ENCODE results near the gene ZNF346. TPM values are rescaled to one million over a fixed set of nuclear protein-coding genes. Genes with fewer than 3 reads are reported as not detected.
A peak's percentile ranks its signal among the peaks of the same experiment; 100 is the strongest.

Gene ZNF346
- total RNA-seq, 1 donor: 20.3 TPM

- H3K4me3 ChIP-seq (ENCODE audit: low read depth, low read length): no peak overlapping the region
- TF ChIP-seq CTCF (IDR thresholded peaks at IDR 0.05; ENCODE audit: insufficient read depth, low read depth, low read length): no peak
- no peak for DNase-seq (ENCODE audit: low read depth)
These were observed 57.8 kb downstream of the ZNF346 start for GRCh38 chr5:177080265-177080664.

- DNase-seq (ENCODE audit: low read depth): no peak
- no peak for TF ChIP-seq CTCF (IDR thresholded peaks at IDR 0.05; ENCODE audit: insufficient read depth, low read depth, low read length)
- H3K4me3 ChIP-seq (ENCODE audit: low read depth, low read length): no peak overlapping the region
These were observed 59.4 kb downstream of the ZNF346 start for GRCh38 chr5:177081859-177082258.

GRCh38 chr5:177083357-177083756 is 60.9 kb downstream of the ZNF346 start:
- DNase-seq (ENCODE audit: low read depth): no peak
- no peak for TF ChIP-seq CTCF (IDR thresholded peaks at IDR 0.05; ENCODE audit: insufficient read depth, low read depth, low read length)
- no peak overlapping the region for H3K4me3 ChIP-seq (ENCODE audit: low read depth, low read length)

GRCh38 chr5:177084175-177084574 is 61.7 kb downstream of the ZNF346 start:
- no peak overlapping the region for H3K4me3 ChIP-seq (ENCODE audit: low read depth, low read length)
- TF ChIP-seq CTCF (IDR thresholded peaks at IDR 0.05; ENCODE audit: insufficient read depth, low read depth, low read length): no peak
- no peak for DNase-seq (ENCODE audit: low read depth)

GRCh38 chr5:177085985-177086653 is 63.6 kb downstream of the ZNF346 start:
- no peak for DNase-seq (ENCODE audit: low read depth)
- no peak overlapping the region for H3K4me3 ChIP-seq (ENCODE audit: low read depth, low read length)
- no peak for TF ChIP-seq CTCF (IDR thresholded peaks at IDR 0.05; ENCODE audit: insufficient read depth, low read depth, low read length)

- peak; percentile 62 for TF ChIP-seq CTCF (IDR thresholded peaks at IDR 0.05; ENCODE audit: insufficient read depth, low read depth, low read length)
- DNase-seq (ENCODE audit: low read depth): peak; percentile 74
- peak within 1 kb of the TSS; percentile 60 for H3K4me3 ChIP-seq (ENCODE audit: low read depth, low read length)
These were observed 64.3 kb downstream of the ZNF346 start, which contains the start of gene FGFR4 for GRCh38 chr5:177086654-177087397. Gene FGFR4, plus strand, starts transcription at chr5:177086915. Its CDS starts 2,688 bp downstream, at chr5:177089603.

Data from fibroblast of villous mesenchyme (primary cell).